PC-9 (cell line): ENCODE results near the gene TAOK1.

Experiments
- CTCF ChIP-seq: fragments of 200-600 bp; sonication (generic); conservative IDR thresholded peaks from 2 replicates; pipeline ENCODE4 v1.6.1; 2017; ENCODE audit warnings: mixed run types, antibody characterized with exemption, mild to moderate bottlenecking, moderate library complexity
- EZH2 ChIP-seq: fragments of 200-600 bp; sonication (generic); IDR thresholded peaks from 2 replicates; pipeline ENCODE4 v1.8.0; 2017; ENCODE audit warnings: antibody characterized with exemption, low read depth

GRCh38 chr17:29407856-29408255 lies 17.7 kb downstream of the TAOK1 start:
- TF ChIP-seq CTCF, result no peak
- no peak for TF ChIP-seq EZH2
